ENCODE results near the gene WIPF2. TPM values are rescaled to one million over a fixed set of nuclear protein-coding genes. Genes with fewer than 3 reads are reported as not detected.
A peak's percentile ranks its signal among the peaks of the same experiment; 100 is the strongest.

Gene WIPF2
- polyA plus RNA-seq, 2 of the 4 experiments (the other 2 are of a cell fraction): 13.8 to 21.5 TPM

DNA sequence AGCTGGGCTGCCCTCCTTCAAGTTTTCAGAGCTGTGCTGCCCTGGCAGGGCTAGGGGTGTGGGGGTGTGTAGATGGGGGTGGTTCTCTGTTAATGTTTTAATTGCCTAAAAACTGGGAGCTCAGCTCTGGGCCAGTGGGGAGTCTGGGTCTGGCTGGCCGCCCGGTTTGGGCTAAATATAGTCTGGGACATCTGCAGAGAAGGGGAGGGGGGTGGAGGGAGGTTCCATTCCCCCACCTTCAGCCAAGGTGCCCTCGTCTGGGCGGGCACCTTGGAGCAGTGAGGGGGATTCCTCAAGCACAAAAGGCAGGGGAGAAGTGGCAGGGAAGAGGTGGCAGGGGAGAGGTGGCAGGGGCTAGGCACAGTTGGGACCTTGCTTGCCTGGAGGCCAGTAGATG lies 102.9 kb downstream of the WIPF2 start:
- POLR2A ChIA-PET: interaction anchor here (1.4 kb wide), 1 partner anchor 19 kb away, joined by 3 read pairs; no protein-coding TSS in a partner anchor
- Histone ChIP-seq H3K27ac (peak overlapping the region; percentile 67 to 95), H3K4me2 (peak overlapping the region; percentile 99), H3K4me3 (peak overlapping the region; percentile 9; the same call in 1 of the 3 replicates), H3K4me1 (peaks cover 87% of the 10 kb centered on the region), H3K9me3 (no peaks in the 10 kb centered on the region)
- CTCF ChIA-PET: interaction anchor here (39.2 to 50.4 kb wide), 2 partner anchors 19 to 36 kb away, joined by 1069 to 2395 read pairs; partner anchors contain the start of genes CDC6, GJD3 and RARA
- no peak for FAIRE-seq
- WGBS (ENCODE audit: missing lambda C conversion rate): 56% methylated on average over 4 of the region's 4 CpGs
- DNase-seq (ENCODE audit: low read depth in 1 of 2, low spot score in 1 of 2): no peak
- ATAC-seq: no peak
- TF ChIP-seq NPAS2 (CRISPR knock-in tag; IDR thresholded peaks at IDR 0.05; ENCODE audit: borderline replicate concordance): no peak
- TF ChIP-seq ZFP36 (IDR thresholded peaks at IDR 0.05; ENCODE audit: borderline replicate concordance, partially characterized antibody): no peak
- TF ChIP-seq ATOH8 (CRISPR knock-in tag; IDR thresholded peaks at IDR 0.05; ENCODE audit: low read depth): no peak
- TF ChIP-seq HEYL (CRISPR knock-in tag; IDR thresholded peaks at IDR 0.05): no peak
- TF ChIP-seq EHMT2 (IDR thresholded peaks at IDR 0.05; ENCODE audit: low read depth): no peak
- no peak for TF ChIP-seq JUNB (IDR thresholded peaks at IDR 0.05)
- TF ChIP-seq RFX5 (IDR thresholded peaks at IDR 0.05): no peak

DNA sequence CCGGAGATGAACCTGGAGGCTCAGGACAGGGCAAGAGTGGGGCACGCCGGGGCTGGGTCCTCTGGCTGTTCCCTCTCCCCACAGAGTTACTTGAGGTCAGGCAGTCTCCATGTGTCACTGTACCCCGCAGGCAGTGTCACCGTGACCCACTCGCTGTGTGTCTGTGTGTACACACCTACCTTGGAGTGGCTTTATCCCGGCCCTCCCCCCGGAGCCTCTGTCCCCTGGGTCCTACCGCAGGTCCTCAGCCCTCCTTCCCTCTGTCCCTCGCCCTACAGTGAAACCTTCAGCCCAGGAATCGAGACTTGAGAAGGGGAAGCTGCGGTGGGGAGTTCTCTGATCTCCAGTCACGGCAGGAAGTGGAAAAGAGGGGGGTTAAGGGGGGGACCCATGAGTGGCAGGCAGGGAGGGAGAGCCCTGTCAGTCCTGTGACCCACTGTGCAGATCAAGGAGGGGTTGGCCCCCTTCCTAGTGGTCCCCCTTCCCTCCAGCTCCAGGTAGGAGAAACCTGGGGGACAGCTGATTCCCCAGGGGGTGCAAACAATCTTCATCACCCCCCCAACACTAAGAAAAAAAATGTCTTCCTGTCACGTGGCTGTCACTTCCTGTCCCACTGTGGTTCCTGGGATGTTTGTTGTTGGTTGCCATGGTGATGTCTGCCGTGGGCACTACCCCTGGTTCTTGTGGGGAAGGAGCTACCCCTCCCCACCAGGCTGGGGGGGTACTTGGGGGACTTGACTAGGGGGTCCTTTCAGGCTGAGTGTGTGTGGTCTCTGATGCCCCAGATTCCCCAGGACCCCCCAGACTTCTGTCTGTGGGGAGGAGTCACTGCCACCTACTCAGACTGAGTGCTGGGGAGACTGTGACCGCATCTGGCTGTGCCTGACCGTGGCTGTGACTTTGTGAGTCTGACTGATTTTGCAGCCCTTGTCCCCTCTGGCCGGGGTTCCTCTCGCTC lies 103.5 kb downstream of the WIPF2 start:
- H3K27ac ChIP-seq: peak overlapping the region; percentile 67 to 95
- H3K4me1 ChIP-seq: peaks cover 87% of the 10 kb centered on the region
- WGBS (ENCODE audit: missing lambda C conversion rate): 33% methylated on average over 18 of the region's 19 CpGs
- ChIA-PET POLR2A (interaction anchor here (1.4 kb wide), 1 partner anchor 18 kb away, joined by 3 read pairs; no protein-coding TSS in a partner anchor), CTCF (interaction anchor here (39.2 to 50.4 kb wide), 2 partner anchors 20 to 35 kb away, joined by 1069 to 2395 read pairs; partner anchors contain the start of genes CDC6, GJD3 and RARA)
- H3K4me3 ChIP-seq: peak overlapping the region; percentile 9; the same call in 1 of the 3 replicates
- ATAC-seq: peak in 1 of 2 experiments; percentile 6; a peak in 3 of 6 replicates
- FAIRE-seq: no peak
- H3K9me3 ChIP-seq: no peaks in the 10 kb centered on the region
- TF ChIP-seq ZC3H11A (IDR thresholded peaks at IDR 0.05): no peak
- TF ChIP-seq ESRRA (IDR thresholded peaks at IDR 0.05; ENCODE audit: borderline replicate concordance, low read length): no peak
- TF ChIP-seq, protein P1, sequence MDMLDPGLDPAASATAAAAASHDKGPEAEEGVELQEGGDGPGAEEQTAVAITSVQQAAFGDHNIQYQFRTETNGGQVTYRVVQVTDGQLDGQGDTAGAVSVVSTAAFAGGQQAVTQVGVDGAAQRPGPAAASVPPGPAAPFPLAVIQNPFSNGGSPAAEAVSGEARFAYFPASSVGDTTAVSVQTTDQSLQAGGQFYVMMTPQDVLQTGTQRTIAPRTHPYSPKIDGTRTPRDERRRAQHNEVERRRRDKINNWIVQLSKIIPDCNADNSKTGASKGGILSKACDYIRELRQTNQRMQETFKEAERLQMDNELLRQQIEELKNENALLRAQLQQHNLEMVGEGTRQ (IDR thresholded peaks at IDR 0.05): peak; percentile 92
- TF ChIP-seq RARB (CRISPR knock-in tag; IDR thresholded peaks at IDR 0.05): no peak
- TF ChIP-seq CTCF (IDR thresholded peaks at IDR 0.05): no peak
- TF ChIP-seq ZSCAN20 (CRISPR knock-in tag; IDR thresholded peaks at IDR 0.05): no peak
- TF ChIP-seq SMC3 (IDR thresholded peaks at IDR 0.05): no peak
- TF ChIP-seq, protein P2, sequence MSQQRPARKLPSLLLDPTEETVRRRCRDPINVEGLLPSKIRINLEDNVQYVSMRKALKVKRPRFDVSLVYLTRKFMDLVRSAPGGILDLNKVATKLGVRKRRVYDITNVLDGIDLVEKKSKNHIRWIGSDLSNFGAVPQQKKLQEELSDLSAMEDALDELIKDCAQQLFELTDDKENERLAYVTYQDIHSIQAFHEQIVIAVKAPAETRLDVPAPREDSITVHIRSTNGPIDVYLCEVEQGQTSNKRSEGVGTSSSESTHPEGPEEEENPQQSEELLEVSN (IDR thresholded peaks at IDR 0.05; ENCODE audit: borderline replicate concordance, low read depth): no peak
- TF ChIP-seq EHMT2 (IDR thresholded peaks at IDR 0.05; ENCODE audit: low read depth): no peak
- TF ChIP-seq BHLHE40 (IDR thresholded peaks at IDR 0.05; ENCODE audit: low read depth, low read length): no peak
- TF ChIP-seq, protein P3, sequence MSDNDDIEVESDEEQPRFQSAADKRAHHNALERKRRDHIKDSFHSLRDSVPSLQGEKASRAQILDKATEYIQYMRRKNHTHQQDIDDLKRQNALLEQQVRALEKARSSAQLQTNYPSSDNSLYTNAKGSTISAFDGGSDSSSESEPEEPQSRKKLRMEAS (IDR thresholded peaks at IDR 0.05): peak; percentile 50
- peak; percentile 82 to 94 for DNase-seq (ENCODE audit: low read depth in 1 of 2, low spot score in 1 of 2)
- H3K4me2 ChIP-seq: peak overlapping the region; percentile 99
